Activated T-helper 1 cell treated with Interleukin-2 at 50 U/mL for 16 hours (primary cell): ENCODE results near the gene HOTAIR.

Source experiments
- DNase-seq: peaks from one replicate; pipeline ENCODE4 v3.0.0-alpha.2; 2020; ENCODE audit warnings: low read depth

Gene HOTAIR

GRCh38 chr12:53944209-53944608, 30.5 kb downstream of the HOTAIR start:
- DNase-seq = no peak

- DNase-seq = no peak
Observed at GRCh38 chr12:53942467-53942997, 32.2 kb downstream of the HOTAIR start.

DNA sequence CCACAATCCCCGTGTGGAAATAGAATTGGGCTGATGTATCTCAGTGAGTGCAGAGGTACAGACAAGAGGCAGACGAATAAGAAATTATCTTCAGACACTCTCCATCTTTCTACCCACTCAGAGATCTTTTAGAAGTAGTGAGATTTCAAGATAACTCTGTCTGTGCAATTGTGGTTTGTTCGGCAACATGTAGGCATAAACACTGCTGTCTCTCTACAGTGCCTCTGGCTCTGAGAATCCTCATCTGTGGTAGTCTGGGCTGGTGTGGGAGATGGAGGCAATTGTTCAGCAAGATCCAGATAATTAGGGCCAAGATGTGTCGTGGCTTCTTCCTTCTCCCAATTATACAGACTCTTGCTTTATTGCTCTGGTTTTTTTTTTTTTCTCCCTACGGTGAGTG, 33.0 kb downstream of the HOTAIR start:
- no peak for DNase-seq

GRCh38 chr12:53941187-53941586, 33.6 kb downstream of the HOTAIR start:
- DNase-seq = no peak

DNA sequence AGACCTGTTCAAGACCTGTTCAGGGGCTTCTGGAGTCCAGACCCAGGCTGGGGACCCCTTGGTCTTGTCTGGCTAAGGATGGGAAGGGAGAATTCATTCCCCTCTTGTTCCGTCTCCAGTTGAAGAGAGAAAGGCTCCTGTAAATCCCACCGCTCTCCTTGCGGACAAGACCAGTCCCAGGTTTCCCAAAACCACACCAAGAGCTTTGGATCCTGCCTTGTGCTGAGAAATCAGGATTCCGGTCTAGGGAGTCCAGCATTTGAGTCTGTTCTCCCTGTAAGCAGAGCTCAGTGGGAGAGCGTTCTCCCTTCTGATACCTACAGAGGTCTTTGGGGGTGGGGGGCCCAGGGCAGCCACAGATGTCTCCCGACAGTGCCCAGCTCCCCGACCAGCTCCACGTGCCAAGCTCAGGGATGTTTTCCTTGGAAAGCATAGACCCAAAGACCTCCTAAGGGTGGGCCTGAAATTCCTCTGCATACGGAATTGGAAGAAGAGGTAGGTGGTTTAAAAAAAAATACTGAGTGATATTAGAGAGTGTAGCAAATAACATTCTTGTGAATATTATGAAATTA, 34.2 kb downstream of the HOTAIR start:
- DNase-seq = no peak

DNA sequence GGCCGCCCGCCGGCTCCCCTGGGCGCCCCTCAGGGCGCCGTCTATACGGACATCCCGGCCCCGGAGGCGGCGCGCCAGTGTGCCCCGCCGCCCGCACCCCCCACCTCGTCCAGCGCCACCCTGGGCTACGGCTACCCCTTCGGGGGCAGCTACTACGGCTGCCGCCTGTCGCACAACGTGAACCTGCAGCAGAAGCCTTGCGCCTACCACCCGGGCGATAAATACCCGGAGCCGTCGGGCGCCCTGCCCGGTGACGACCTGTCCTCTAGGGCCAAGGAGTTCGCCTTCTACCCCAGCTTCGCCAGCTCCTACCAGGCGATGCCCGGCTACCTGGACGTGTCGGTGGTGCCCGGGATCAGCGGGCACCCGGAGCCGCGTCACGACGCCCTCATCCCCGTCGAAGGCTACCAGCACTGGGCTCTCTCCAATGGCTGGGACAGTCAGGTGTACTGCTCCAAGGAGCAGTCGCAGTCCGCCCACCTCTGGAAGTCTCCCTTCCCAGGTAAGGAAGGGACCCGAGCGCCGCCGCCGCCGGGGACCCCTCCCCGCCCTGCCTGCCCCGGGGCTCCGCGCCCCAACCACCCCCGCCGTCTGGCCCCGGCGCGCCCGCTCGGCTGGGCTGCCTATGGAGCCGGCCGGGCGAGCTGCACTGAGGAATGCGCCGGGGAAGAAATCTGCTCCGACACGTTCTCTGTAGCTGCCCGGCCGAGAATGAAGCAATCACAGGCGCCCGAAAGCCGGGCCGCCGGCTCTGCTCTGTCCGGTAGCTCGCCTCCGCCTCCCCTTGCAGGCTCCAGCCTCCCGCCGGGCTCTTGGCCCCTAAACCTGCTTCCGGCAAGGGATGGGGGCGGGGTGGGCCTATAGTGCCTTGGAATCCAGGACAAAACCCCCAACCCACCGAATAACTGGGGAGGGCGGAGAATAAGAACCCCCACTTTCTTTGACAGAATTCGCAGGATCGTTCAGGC, 35.3 kb downstream of the HOTAIR start:
- DNase-seq = no peak

DNA sequence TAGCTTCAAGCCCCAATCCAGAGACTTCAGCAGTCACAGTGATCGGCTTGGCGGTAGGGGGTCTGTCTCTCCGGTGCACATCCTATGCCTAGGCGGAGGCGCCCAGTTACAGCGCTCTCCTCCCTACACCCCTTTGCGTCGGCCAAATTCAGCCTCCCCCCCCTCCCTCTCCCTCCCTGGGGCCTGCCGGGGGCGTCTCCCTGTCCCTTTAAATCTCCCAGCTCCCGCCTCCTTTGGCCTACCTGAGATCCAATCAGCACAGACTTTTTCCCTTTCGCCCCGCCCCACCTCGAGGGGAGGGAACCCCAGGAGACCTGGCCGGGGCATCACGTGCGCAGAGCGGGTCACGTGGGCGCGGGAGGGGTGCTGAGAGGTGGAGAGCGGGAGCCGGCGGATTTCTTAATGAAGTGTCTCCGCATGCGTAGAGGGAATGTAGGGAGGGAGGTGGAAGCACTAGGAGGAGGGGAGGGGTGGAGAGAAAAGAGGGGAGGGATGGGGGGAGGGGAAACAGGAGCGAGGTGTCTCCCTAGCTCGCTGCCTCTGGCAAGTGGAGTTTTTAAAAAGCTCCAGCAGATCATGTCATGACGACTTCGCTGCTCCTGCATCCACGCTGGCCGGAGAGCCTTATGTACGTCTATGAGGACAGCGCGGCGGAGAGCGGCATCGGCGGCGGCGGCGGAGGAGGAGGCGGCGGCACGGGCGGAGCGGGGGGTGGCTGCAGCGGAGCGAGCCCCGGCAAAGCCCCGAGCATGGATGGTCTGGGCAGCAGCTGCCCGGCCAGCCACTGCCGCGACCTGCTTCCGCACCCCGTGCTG, 36.2 kb downstream of the HOTAIR start, which contains the start of gene HOXC13:
HOXC13 (plus strand) TSS at position 506 of the 815 bp plus-strand sequence; CDS start at position 582, 76 bp downstream.
- no peak for DNase-seq

GRCh38 chr12:53937596-53938325, 37.0 kb downstream of the HOTAIR start:
- DNase-seq = no peak

- no peak for DNase-seq
Observed at GRCh38 chr12:53937099-53937498, 37.7 kb downstream of the HOTAIR start.

DNA sequence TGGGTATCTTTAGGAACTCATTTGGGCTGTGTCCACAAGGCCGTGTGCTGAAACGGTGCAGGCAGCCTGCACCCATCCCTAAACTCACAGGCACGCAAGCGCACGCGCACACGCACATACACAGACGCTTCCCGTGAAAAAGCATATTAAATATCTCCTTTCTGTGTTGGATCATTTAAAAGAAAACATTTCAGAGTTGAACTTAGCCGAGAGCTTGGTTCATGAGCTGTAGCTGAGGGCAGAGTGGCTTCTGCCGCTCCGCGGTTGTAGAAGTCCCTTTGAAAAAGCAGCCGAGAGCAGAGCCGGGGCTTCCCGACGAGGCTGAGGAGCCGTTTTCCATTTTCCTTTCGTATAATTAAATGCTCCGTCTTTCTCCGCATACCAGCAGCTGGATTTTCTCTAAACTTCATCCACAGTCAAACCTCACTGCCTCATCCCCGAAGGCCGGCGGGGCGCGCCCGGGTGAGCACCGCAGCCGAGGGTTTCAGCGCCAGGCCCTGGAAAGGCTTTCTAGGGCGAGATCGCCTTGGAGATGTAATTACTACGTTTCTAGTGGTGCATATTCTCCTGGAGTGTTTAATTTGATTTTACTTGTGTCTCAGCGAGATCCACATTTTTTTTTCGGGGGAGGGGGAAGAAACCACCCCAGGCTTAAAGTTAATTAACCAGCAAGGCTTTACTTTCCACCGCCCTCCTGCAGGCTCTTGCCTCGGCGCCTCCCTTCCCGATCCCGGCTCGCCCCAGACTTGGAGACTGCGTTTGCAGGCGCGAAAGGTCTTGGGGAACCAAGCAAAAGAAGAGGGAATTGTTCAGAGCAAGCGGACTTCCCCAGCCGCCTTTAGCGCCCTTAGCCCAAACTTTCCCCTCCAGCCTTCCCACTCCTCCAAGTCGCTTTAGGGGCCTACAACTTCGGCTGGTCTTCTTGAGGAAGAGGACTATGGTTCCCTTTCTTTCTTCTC, 39.1 kb downstream of the HOTAIR start:
- no peak for DNase-seq

GRCh38 chr12:53932915-53933314, 41.8 kb downstream of the HOTAIR start:
- no peak for DNase-seq

GRCh38 chr12:53931844-53932581, 42.7 kb downstream of the HOTAIR start:
- no peak for DNase-seq

DNA sequence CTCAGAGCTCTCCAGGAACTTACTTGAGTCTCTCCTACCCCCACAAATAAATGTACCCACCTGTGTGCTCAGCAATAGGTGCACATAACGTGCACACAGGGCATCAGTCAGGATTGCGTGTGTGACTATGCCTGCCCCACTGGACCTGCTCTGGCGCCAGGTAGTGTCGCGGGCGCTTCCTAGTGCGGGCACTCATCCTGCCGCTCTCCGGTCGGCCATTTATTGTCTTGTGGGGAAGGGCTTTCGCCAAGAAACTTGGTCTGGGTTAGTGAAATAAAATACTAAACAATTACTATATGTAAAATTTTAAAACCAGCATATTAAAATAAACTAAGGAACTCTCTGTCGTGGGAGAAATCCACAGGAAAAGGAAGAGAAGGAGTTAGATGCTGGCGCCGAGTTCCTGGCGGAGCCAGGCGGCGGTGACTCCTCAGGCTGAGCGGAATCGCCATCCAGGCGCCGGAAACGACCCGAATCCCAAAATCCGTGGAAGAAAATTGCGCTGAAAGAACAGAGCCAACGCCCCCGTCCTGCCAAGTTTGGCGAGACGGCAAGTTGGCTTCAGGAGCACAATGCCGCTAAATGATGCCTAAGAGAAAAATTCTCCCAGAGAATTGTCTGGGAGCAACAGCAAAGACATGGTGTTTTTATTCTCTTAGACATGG, 44.0 kb downstream of the HOTAIR start:
- DNase-seq = no peak

- no peak for DNase-seq
Observed at GRCh38 chr12:53929527-53929926, 45.2 kb downstream of the HOTAIR start.

- no peak for DNase-seq
Observed at GRCh38 chr12:53928054-53928835, 46.5 kb downstream of the HOTAIR start.

DNA sequence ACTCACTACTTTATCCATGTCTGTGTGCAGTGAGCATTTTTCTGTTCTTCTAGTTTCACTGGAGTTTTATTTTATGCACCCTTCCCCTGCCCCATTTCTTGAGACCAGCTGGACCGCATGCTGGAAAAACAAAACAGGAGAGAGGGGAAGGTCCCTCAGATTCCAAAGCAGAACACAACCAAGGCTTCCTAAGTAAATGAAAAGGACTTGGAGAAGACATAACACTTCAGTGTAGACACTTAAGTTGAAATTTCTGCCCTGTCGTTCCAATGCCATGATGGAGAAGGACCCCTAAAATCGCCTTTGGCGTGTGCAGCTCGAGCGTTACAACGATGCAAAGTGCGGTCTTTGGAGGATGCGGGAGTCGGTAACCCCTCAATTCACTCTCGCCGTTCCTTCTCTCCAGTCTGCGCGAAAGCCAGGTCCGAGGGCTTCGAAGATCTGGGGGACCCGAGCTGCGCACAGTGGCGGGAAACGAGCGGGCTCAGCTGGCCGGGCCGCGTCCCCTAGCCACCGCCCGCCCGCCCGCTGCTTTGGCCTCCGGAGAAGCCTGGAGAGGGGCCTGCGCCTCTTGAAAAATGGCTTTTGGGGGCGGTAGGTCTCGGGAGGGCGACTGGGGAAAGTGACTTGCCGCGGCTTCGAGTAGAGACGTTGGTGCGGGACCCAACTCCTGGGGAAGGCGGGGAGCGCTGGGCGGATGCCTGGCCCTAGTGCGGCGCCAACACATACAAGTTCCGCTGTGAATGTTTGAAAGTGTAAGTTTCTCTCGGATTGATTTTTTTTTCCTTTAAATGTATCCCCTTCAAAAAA, 47.3 kb downstream of the HOTAIR start:
- no peak for DNase-seq
